Measurements from ENCODE around the gene TBCE.

- TF ChIP-seq, protein P1, sequence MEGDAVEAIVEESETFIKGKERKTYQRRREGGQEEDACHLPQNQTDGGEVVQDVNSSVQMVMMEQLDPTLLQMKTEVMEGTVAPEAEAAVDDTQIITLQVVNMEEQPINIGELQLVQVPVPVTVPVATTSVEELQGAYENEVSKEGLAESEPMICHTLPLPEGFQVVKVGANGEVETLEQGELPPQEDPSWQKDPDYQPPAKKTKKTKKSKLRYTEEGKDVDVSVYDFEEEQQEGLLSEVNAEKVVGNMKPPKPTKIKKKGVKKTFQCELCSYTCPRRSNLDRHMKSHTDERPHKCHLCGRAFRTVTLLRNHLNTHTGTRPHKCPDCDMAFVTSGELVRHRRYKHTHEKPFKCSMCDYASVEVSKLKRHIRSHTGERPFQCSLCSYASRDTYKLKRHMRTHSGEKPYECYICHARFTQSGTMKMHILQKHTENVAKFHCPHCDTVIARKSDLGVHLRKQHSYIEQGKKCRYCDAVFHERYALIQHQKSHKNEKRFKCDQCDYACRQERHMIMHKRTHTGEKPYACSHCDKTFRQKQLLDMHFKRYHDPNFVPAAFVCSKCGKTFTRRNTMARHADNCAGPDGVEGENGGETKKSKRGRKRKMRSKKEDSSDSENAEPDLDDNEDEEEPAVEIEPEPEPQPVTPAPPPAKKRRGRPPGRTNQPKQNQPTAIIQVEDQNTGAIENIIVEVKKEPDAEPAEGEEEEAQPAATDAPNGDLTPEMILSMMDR (IDR thresholded peaks at IDR 0.05; ENCODE audit: poor library complexity), result no peak
- no peak for TF ChIP-seq EZH2 (IDR thresholded peaks at IDR 0.05; ENCODE audit: borderline replicate concordance)
These were observed 25.9 kb upstream of the TBCE start for GRCh38 chr1:235341334-235341733.

Data from hepatocyte (in vitro differentiated cells).